ENCODE data around the gene GJA3. TPM values are rescaled to one million over a fixed set of nuclear protein-coding genes. Genes with fewer than 3 reads are reported as not detected.

GJA3 gene
- total and polyA plus RNA-seq, 9 of the 15 experiments (the other 6 are each of a cell fraction or from before 2014, with no cell fraction given), result 0.03 to 0.13 (median 0.04) TPM; not detected in 4

- TF ChIP-seq MBD1 (CRISPR knock-in tag; IDR thresholded peaks at IDR 0.05) (no peak), ZNF655 (CRISPR knock-in tag; IDR thresholded peaks at IDR 0.05) (no peak), KHSRP (IDR thresholded peaks at IDR 0.05) (no peak), SMARCB1 (IDR thresholded peaks at IDR 0.05; ENCODE audit: insufficient read length, low read depth) (no peak), THRB (CRISPR knock-in tag; conservative IDR thresholded peaks at IDR 0.05) (no peak)
Observed at GRCh38 chr13:20137875-20138274, 23.0 kb downstream of the GJA3 start (continued).
